ENCODE measurements around the gene GSX2. TPM values are rescaled to one million over a fixed set of nuclear protein-coding genes. Genes with fewer than 3 reads are reported as not detected.

Gene GSX2
- total and polyA plus RNA-seq, 2 of the 13 experiments (the other 11 are each of a cell fraction or from before 2014, with no cell fraction given): not detected

- TF ChIP-seq CBX2 (IDR thresholded peaks at IDR 0.05; ENCODE audit: low read depth, low read length) (no peak), CBX2 (CRISPR knock-in tag; IDR thresholded peaks at IDR 0.05; ENCODE audit: low read depth) (no peak), ZBTB10 (CRISPR knock-in tag; IDR thresholded peaks at IDR 0.05; ENCODE audit: borderline replicate concordance) (no peak), ZNF563 (CRISPR knock-in tag; IDR thresholded peaks at IDR 0.05) (no peak), EZH2 (conservative IDR thresholded peaks at IDR 0.05; ENCODE audit: low read depth, low read length) (no peak), ZNF644 (CRISPR knock-in tag; IDR thresholded peaks at IDR 0.05; ENCODE audit: low read depth) (no peak), GLMP (CRISPR knock-in tag; IDR thresholded peaks at IDR 0.05; ENCODE audit: borderline replicate concordance) (no peak), PAXIP1 (CRISPR knock-in tag; conservative IDR thresholded peaks at IDR 0.05) (peak; percentile 78), NFE2 (CRISPR knock-in tag; IDR thresholded peaks at IDR 0.05) (no peak), ZNF326 (CRISPR knock-in tag; IDR thresholded peaks at IDR 0.05; ENCODE audit: borderline replicate concordance) (no peak), ZNF770 (CRISPR knock-in tag; IDR thresholded peaks at IDR 0.05) (no peak), SIN3A (IDR thresholded peaks at IDR 0.05; ENCODE audit: borderline replicate concordance, low read depth, low read length) (no peak)
These were observed 17.8 kb upstream of the GSX2 start (continued) for GRCh38 chr4:54082168-54082567.

Measured in HepG2 (cell line).